Endodermal cell (in vitro differentiated cells): ENCODE measurements around the gene RNF40. TPM values are rescaled to one million over a fixed set of nuclear protein-coding genes. Genes with fewer than 3 reads are reported as not detected.

Experiments
- DNase-seq: peaks from one replicate; pipeline ENCODE4 v3.0.0-alpha.2; 2017
- H3K27ac ChIP-seq: 2 replicates; pipeline ENCODE4 v1.5.1; 2013; ENCODE audit warnings: mild to moderate bottlenecking, low read depth, low read length, moderate library complexity
- H3K27me3 ChIP-seq: 2 replicates; pipeline ENCODE4 v1.6.1; 2013; ENCODE audit warnings: mild to moderate bottlenecking, low read length, moderate library complexity; ENCODE audit not compliant: insufficient read depth, control insufficient read depth, poor library complexity, severe bottlenecking
- H3K36me3 ChIP-seq: 2 replicates; pipeline ENCODE4 v1.7.0; 2013; ENCODE audit warnings: mild to moderate bottlenecking, low read length, moderate library complexity; ENCODE audit not compliant: control insufficient read depth, insufficient read depth
- H3K4me1 ChIP-seq: one replicate; pipeline ENCODE4 v1.7.0; 2013; ENCODE audit warnings: low read length; ENCODE audit not compliant: control insufficient read depth, insufficient read depth
- H3K4me3 ChIP-seq: 2 replicates; pipeline ENCODE4 v1.5.1; 2013; ENCODE audit warnings: mild to moderate bottlenecking, low read length, moderate library complexity
- H3K9ac ChIP-seq: 2 replicates; pipeline ENCODE4 v1.6.1; 2013; ENCODE audit warnings: mild to moderate bottlenecking, low read length, moderate library complexity; ENCODE audit not compliant: poor library complexity, severe bottlenecking; ENCODE audit errors: extremely low read depth
- H3K9me3 ChIP-seq: 2 replicates; pipeline ENCODE4 v1.6.1; 2013; ENCODE audit warnings: mild to moderate bottlenecking, low read length, moderate library complexity; ENCODE audit not compliant: control insufficient read depth
- H3K27ac Mint-ChIP-seq: 2 replicates; pipeline ENCODE4 v1.8.0; 2020; ENCODE audit warnings: mixed read lengths
- H3K27me3 Mint-ChIP-seq: 2 replicates; pipeline ENCODE4 v1.8.0; 2021; ENCODE audit warnings: mild to moderate bottlenecking, mixed read lengths; ENCODE audit not compliant: insufficient read depth
- H3K36me3 Mint-ChIP-seq: 2 replicates; pipeline ENCODE4 v1.8.0; 2020; ENCODE audit warnings: low read depth, mixed read lengths
- H3K4me1 Mint-ChIP-seq: 2 replicates; pipeline ENCODE4 v1.8.0; 2020; ENCODE audit warnings: mixed read lengths
- H3K4me3 Mint-ChIP-seq: 2 replicates; pipeline ENCODE4 v1.8.0; 2020; ENCODE audit warnings: mild to moderate bottlenecking, moderate library complexity, mixed read lengths
- H3K9me3 Mint-ChIP-seq: 2 replicates; pipeline ENCODE4 v1.8.0; 2020; ENCODE audit warnings: mild to moderate bottlenecking, mixed read lengths
- CTCF ChIP-seq: fragments of 200-600 bp; sonication (generic); conservative IDR thresholded peaks from 2 replicates; pipeline ENCODE4 v1.5.0; 2021; ENCODE audit warnings: antibody characterized with exemption, mild to moderate bottlenecking
- WGBS, 2 experiments: methylation state at CpG; one replicate each; pipeline versions ENCODE4 v1.1.5 to v1.1.7; 2013; ENCODE audit warnings: missing lambda C conversion rate in 2 of 2, mixed read lengths in 1 of 2; ENCODE audit not compliant: insufficient coverage in 1 of 2, insufficient read length in 1 of 2; 5-methylcytosine and 5-hydroxymethylcytosine counted together
- total RNA-seq, 2 donors: library from RNA; stranded (reverse); fragmentation: NEBNext Ultra II Directional in 1 of 2; extraction: Animal tissue kit (Norgen Biotek cat#: 25700) in 1 of 2; gene quantifications; 2 replicates in 1 of 2; 3 replicates in 1 of 2; pipeline ENCODE4 v1.2.1, GENCODE V29; 2021

Gene RNF40
- total RNA-seq, 2 donors from 2014 or later = 88.4 to 95.8 TPM

GRCh38 chr16:30775131-30775391, 12.9 kb downstream of the RNF40 start:
- Mint-ChIP-seq H3K9me3 (no peaks in the 10 kb centered on the region), H3K27me3 (no peaks in the 10 kb centered on the region), H3K4me3 (peak overlapping the region; percentile 82), H3K27ac (peak overlapping the region; percentile 95), H3K4me1 (peaks cover 13% of the 10 kb centered on the region), H3K36me3 (peaks cover 34% of the 10 kb centered on the region)
- 18 to 29% methylated on average over 11 to 15 of the region's 15 CpGs for WGBS, 2 experiments
- no peak for DNase-seq
- Histone ChIP-seq H3K27ac (no peak overlapping the region), H3K27me3 (no peaks in the 10 kb centered on the region), H3K36me3 (peaks cover 44% of the 10 kb centered on the region), H3K4me1 (no peaks in the 10 kb centered on the region), H3K9me3 (no peaks in the 10 kb centered on the region), H3K9ac (peak overlapping the region; percentile 84), H3K4me3 (peak overlapping the region; percentile 84)
- TF ChIP-seq CTCF = no peak

- Histone ChIP-seq H3K9ac (peak overlapping the region; percentile 84), H3K4me1 (no peaks in the 10 kb centered on the region), H3K36me3 (peaks cover 40% of the 10 kb centered on the region), H3K4me3 (peak overlapping the region; percentile 84), H3K27ac (peak overlapping the region; percentile 79), H3K9me3 (no peaks in the 10 kb centered on the region), H3K27me3 (no peaks in the 10 kb centered on the region)
- Mint-ChIP-seq H3K9me3 (no peaks in the 10 kb centered on the region), H3K27ac (peak overlapping the region; percentile 95), H3K27me3 (no peaks in the 10 kb centered on the region), H3K36me3 (peaks cover 30% of the 10 kb centered on the region), H3K4me3 (peak overlapping the region; percentile 82), H3K4me1 (peaks cover 13% of the 10 kb centered on the region)
- 0 to 1% methylated on average over 54 to 81 of the region's 81 CpGs for WGBS, 2 experiments
- peak; percentile 95 for DNase-seq
- no peak for TF ChIP-seq CTCF
Measured at GRCh38 chr16:30775392-30776188, 13.5 kb downstream of the RNF40 start.

- Histone ChIP-seq H3K9me3 (no peaks in the 10 kb centered on the region), H3K9ac (no peak overlapping the region), H3K36me3 (peaks cover 42% of the 10 kb centered on the region), H3K4me3 (no peak overlapping the region), H3K27me3 (no peaks in the 10 kb centered on the region), H3K4me1 (no peaks in the 10 kb centered on the region), H3K27ac (no peak overlapping the region)
- 86 to 93% methylated on average over 6 to 7 of the region's 7 CpGs for WGBS, 2 experiments
- no peak overlapping the region for H3K27ac Mint-ChIP-seq
- no peaks in the 10 kb centered on the region for H3K27me3 Mint-ChIP-seq
- H3K4me3 Mint-ChIP-seq = peak overlapping the region; percentile 82
- peak; percentile 63 for DNase-seq
- no peaks in the 10 kb centered on the region for H3K9me3 Mint-ChIP-seq
- peaks cover 13% of the 10 kb centered on the region for H3K4me1 Mint-ChIP-seq
- H3K36me3 Mint-ChIP-seq = peaks cover 30% of the 10 kb centered on the region
- TF ChIP-seq CTCF = peak; percentile 46
Measured at GRCh38 chr16:30777591-30778297, 15.6 kb downstream of the RNF40 start.
